NCI-H2171 treated with DMSO at 0.1 percent for 48 hours (cell line): ENCODE results near the gene ARHGAP27.
"Not testable (repeated sequence)": the region's sequence is repeated elsewhere in the genome, so short reads cannot be mapped to it uniquely, and the experiment has no call there.

Experiments
- DNase-seq: peaks from one replicate; lab custom pipeline; 2025; lab: John Stamatoyannopoulos, UW

Gene ARHGAP27

GRCh38 chr17:45432405-45433158 lies at the start of gene ARHGAP27:
Gene ARHGAP27 (minus strand): TSS chr17:45432870. CDS start chr17:45430279, 2,591 bp downstream.
- no peak for DNase-seq

- not testable (repeated sequence) for DNase-seq
Measured at GRCh38 chr17:45482317-45482716, 49.6 kb upstream of the ARHGAP27 start.

GRCh38 chr17:45475436-45475835 lies 42.8 kb upstream of the ARHGAP27 start:
- DNase-seq, result not testable (repeated sequence)

- not testable (repeated sequence) for DNase-seq
Measured at GRCh38 chr17:45472249-45472648, 39.6 kb upstream of the ARHGAP27 start.

- not testable (repeated sequence) for DNase-seq
Measured at GRCh38 chr17:45469204-45469563, 36.5 kb upstream of the ARHGAP27 start.

- not testable (repeated sequence) for DNase-seq
Measured at GRCh38 chr17:45468293-45469203, 35.9 kb upstream of the ARHGAP27 start.

- peak; percentile 80 for DNase-seq
Measured at GRCh38 chr17:45461524-45462327, 29.1 kb upstream of the ARHGAP27 start.

GRCh38 chr17:45460422-45460821 lies 27.8 kb upstream of the ARHGAP27 start:
- DNase-seq, result not testable (repeated sequence)

- not testable (repeated sequence) for DNase-seq
Measured at GRCh38 chr17:45454341-45454740, 21.7 kb upstream of the ARHGAP27 start.

- DNase-seq, result not testable (repeated sequence)
Measured at GRCh38 chr17:45453731-45454130, 21.1 kb upstream of the ARHGAP27 start.

- DNase-seq, result not testable (repeated sequence)
Measured at GRCh38 chr17:45453225-45453534, 20.5 kb upstream of the ARHGAP27 start.

- not testable (repeated sequence) for DNase-seq
Measured at GRCh38 chr17:45452329-45453224, 19.9 kb upstream of the ARHGAP27 start.

- DNase-seq, result not testable (repeated sequence)
Measured at GRCh38 chr17:45451660-45452059, 19.0 kb upstream of the ARHGAP27 start.

GRCh38 chr17:45451131-45451530 lies 18.5 kb upstream of the ARHGAP27 start:
- DNase-seq, result no peak

GRCh38 chr17:45449708-45450329 lies 17.1 kb upstream of the ARHGAP27 start:
- DNase-seq, result not testable (repeated sequence)

GRCh38 chr17:45449260-45449659 lies 16.6 kb upstream of the ARHGAP27 start:
- DNase-seq, result not testable (repeated sequence)

GRCh38 chr17:45448483-45448882 lies 15.8 kb upstream of the ARHGAP27 start:
- DNase-seq, result not testable (repeated sequence)

- DNase-seq, result not testable (repeated sequence)
Measured at GRCh38 chr17:45448066-45448465, 15.4 kb upstream of the ARHGAP27 start.

GRCh38 chr17:45447650-45448049 lies 15.0 kb upstream of the ARHGAP27 start:
- DNase-seq, result not testable (repeated sequence)

GRCh38 chr17:45446872-45447625 lies 14.4 kb upstream of the ARHGAP27 start:
- not testable (repeated sequence) for DNase-seq
